GM19438 (cell line): ENCODE measurements around the gene CERS5.
"Not testable (repeated sequence)": the region's sequence is repeated elsewhere in the genome, so short reads cannot be mapped to it uniquely, and the experiment has no call there.

Experiments
- ATAC-seq: cut with Tn5 transposase; IDR thresholded peaks from one replicate; pipeline ENCODE4 v1.9.1; 2021; ENCODE audit warnings: low read depth; ENCODE audit not compliant: unreplicated experiment

CERS5 gene

DNA sequence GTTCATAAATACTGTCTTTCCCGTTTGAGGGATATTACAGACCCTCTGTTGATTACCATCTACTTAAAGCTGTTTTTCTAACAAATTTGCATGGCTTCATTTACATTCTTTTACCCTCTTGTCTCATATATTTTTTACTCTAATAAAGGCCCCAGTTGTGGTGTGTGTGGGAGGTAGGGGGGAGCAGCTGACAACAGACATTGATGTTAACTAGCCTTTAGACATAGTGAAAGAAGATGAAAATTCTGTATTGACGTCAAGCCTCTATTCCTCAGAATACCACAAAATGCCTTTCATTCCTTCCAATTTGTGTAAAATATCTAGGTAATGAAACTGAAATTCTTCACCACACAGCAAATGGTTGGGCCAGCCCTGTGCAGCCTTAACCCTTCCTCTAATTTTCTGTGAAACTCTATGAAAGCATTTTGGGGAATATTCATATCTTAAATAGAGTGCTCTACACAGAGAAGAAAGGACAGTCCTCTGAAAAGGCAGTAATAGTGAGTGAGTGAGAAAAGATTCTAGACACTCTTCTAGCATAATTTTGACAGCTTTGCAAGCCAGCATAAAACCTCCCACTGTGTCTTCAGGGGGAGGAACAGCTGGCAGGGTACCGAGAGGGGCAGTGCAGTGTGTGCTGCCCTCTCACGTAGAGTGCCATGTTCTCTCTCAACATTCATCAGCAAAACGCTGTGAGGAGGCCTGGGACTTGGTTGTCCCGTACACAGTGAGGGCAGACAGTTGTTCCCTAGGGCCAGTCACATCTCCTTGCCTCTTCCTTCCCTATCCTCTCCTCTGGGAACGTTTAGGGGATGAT, 20.1 kb upstream of the CERS5 start:
- no peak for ATAC-seq

- no peak for ATAC-seq
These were observed 19.5 kb upstream of the CERS5 start for GRCh38 chr12:50186681-50187080.

GRCh38 chr12:50185970-50186663, 18.9 kb upstream of the CERS5 start:
- ATAC-seq = no peak

DNA sequence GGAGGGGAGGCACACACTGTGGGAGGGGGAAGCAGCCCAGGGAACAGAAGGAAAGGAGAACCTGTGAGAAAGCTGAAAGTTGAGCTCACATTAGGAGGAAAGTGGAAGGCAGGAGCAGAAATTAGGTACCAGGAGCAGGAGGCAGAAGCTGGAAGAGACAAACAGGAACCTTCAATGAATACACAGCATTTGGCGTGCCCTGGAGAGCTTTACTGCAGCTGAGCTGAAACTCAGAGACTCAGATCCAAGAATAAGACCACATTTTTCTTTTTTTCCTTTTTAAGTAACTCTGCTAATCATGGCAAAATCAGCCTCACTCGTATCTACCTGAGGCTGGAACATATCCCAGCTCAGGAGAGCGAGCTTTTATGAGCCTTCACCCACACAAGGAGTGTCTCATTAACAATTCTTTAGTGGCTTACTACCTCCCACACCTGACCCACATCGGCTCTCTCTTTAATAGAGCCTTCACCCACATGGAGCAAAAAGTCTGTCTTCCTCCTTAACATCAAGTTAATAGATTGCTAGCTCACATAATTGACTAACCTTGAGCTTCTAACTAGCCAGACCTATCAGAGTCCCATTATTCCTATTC, 18.2 kb upstream of the CERS5 start:
- ATAC-seq = no peak

- no peak for ATAC-seq
These were observed 17.1 kb upstream of the CERS5 start for GRCh38 chr12:50184261-50184660.

DNA sequence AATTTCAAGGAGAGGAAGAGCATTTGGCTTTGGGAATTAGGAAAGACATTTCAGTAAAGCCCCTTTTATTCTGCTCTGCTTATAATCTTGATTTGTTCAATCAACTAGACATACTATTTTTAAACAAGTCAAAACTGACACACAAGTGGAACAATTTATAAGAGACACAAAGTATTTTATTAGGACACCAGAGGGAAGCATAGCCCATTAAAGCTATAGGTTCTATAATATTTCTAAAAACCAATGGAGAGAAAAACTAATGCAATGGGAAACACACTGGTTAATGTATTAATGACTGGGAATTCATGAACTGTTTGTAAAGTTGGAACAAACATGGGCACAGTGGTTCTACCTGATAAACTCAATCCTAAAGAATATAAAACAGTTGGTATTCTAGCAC, 15.3 kb upstream of the CERS5 start:
- ATAC-seq = no peak

DNA sequence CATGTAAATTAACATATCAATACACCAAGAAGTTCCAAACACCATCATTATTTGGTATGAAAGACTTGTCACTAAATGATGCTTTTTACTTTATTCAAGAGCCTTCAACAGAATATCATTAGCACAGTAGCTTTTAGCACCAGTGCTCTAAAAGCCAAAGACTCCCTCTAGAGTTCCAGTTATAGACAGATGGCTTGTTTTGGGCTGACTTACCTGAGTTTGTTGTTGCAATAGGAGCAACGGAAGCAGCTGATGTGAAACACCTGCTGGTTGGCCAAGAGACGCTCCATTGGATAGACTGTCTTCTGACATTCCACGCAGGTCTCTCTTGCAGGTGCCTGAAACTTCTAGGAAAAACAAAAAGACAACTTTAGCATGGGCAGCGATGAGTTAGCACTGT, 14.5 kb upstream of the CERS5 start:
- no peak for ATAC-seq

DNA sequence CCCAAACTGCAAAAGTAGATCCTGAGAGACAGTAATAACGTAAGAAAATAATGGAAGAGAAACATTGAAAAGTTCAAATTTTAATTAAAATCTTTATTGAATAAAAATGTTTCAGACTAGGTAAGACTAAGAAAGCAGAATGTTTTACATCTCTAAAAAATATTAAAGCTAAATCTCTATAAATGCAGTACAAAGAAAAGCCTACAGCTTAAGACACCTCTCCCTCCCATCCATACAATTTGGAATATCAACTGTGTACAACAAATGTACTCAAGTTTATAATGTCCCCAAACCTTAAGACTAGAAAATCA, 8.5 kb upstream of the CERS5 start:
- no peak for ATAC-seq

GRCh38 chr12:50174971-50175715, 8.0 kb upstream of the CERS5 start:
- ATAC-seq = no peak

- ATAC-seq = no peak
These were observed 445 bp downstream of the CERS5 start for GRCh38 chr12:50166799-50167048.

DNA sequence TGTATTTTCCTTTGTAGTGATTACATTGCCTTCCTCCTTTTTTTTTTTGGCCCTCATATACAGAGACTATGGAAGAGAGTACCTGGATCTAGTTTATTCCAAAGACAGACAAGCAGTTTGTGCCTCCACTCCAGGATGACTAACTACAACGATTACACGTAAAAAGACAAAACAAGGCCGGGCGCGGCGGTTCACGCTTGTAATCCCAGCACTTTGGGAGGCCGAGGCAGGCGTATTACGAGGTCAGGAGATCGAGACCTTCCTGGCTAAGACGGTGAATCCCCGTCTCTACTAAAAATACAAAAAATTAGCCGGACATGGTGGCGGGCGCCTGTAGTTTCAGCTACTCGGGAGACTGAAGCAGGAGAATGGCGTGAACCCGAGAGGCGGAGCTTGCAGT, 2.2 kb downstream of the CERS5 start:
- no peak for ATAC-seq

GRCh38 chr12:50162230-50162629, 4.9 kb downstream of the CERS5 start:
- ATAC-seq = no peak

DNA sequence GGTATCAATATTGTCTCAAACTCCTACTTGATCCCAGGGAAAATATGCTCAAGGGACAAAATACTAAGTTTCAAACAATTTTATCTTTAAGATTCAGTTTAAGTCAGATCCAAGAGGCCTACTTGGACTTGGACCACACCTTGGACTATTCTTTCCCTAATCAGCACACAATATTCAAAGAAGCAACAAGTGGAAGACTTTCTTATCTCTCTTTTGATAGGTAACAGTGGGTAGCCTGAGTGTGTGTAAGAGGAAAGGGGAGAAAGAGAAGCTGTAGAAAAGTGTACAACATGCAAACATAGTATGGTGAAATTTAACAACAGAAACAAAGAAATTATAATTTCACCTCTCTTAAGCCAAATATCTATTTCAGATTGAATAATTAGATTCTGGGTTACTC, 6.5 kb downstream of the CERS5 start:
- ATAC-seq = no peak

DNA sequence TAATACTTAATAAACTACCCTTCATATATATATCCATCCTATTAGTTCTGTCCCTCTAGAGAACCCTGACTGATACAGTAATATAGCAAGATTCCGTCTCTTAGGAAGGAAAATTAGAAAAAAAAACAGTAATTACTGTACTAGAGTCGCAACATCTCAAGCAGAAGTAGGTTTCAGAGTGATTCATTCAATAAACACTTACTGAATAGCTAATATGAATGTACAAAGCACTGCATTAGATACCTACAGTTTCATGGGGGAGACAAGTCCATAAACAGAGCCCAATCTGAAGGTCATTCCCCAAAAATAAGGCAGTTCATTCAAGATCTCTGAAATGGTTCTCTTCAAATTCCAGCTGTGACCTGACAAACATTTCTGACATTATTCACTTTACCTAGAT, 9.9 kb downstream of the CERS5 start:
- no peak for ATAC-seq

DNA sequence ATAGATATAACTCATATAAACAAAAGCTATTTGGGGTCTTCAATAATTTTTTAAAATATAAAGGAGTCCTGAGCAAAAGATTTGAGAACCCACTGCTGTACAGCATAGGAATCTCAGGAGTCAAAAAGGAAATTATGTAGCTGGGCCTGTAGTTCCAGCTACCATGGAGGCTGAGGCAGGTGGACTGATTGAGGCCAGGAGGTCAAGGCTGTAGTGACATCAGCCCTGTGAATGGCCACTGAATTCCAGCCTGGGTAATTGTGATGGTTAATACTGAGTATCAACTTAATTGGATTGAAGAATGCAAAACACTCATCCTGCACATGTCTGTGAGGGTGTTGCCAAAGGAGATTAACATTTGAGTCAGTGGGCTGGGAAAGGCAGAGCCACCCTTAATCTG, 10.5 kb downstream of the CERS5 start:
- ATAC-seq = no peak

DNA sequence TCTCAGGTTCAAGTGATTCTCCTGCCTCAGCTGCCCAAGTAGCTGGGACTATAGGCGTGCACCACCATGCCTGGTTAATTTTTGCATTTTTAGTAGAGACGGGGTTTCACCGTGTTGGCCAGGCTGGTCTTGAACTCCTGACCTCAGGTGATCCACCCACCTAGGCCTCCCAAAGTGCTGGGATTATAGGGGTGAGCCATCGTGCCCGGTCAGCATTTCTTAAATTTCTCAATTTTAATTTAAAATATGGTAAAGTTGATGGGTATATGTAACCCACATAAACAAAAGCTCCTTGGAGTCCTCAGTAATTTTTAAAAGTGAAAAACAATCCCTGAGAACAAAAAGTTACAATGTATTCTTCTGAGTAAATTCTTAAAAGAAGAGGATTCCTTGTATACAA, 12.2 kb downstream of the CERS5 start:
- not testable (repeated sequence) for ATAC-seq

DNA sequence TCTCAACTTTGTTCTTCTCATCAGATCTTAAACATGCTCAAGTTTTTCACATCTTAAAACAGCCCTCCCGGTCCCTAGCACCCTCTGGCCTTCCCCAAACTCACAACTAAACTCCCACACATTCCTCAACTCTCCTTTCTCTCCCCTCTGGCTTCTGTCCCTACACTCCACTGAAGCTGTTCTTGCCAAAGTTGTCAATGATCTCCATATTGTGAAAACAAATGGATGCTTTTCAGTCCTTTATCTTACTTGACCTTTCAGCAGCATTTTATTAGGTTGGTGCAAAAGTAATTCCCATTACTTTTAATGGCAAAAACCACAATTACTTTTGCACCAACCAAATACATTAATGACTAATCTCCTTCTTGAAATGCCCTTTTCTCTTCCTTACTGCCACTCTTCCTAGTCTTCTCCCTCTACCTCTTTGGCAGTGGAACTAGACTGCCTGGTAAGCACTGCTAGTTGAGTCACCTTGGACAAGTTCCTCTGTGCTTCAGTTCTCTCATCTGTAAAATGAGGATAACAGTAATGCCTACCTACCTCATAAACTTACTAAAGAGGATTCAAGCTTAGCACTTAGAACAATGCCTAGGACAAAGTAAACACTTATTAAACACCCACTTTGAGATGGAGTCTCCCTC, 16.0 kb downstream of the CERS5 start:
- ATAC-seq = no peak

DNA sequence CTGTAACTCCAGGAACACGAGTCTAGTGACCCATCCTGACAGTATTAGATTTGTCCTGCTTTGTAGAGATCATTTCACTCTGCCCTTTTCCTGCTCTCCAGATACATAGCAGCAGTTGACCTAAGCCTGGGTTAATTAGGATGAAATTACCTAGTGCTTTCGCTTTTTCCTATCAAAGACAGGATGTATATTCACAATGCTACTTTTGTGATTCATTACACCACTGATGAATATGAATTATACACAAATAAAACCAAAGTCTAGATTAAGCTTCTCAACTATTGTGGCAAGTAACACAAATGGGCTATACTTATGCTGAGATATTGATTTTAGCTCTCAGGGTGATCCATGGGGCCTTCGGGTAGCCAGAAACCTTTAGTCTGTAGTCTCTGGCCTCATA, 17.9 kb downstream of the CERS5 start:
- no peak for ATAC-seq

- not testable (repeated sequence) for ATAC-seq
These were observed 19.2 kb downstream of the CERS5 start for GRCh38 chr12:50148011-50148410.

- ATAC-seq = no peak
These were observed 19.9 kb downstream of the CERS5 start for GRCh38 chr12:50147281-50147680.

- ATAC-seq = no peak
These were observed 21.7 kb downstream of the CERS5 start for GRCh38 chr12:50145439-50145838.
